Stimulated activated CD8-positive, alpha-beta memory T cell treated with anti-CD3 and anti-CD28 coated beads, Interleukin-15, amount 100 ng/mL, for 1 hour (primary cell): ENCODE data around the gene CFAP221.

Source experiments
- DNase-seq: peaks from one replicate; pipeline ENCODE4 v3.0.0-alpha.2; 2020; ENCODE audit warnings: low read depth

The CFAP221 gene

GRCh38 chr2:119645173-119645855 lies 101.1 kb downstream of the CFAP221 start:
- no peak for DNase-seq

- no peak for DNase-seq
These were observed 101.9 kb downstream of the CFAP221 start for GRCh38 chr2:119646149-119646548.

GRCh38 chr2:119647440-119648169 lies 103.4 kb downstream of the CFAP221 start:
- no peak for DNase-seq

GRCh38 chr2:119649364-119649917 lies 105.2 kb downstream of the CFAP221 start:
- no peak for DNase-seq

GRCh38 chr2:119650206-119650605 lies 106.0 kb downstream of the CFAP221 start:
- DNase-seq, result no peak

- DNase-seq, result no peak
These were observed 106.7 kb downstream of the CFAP221 start for GRCh38 chr2:119650846-119651370.

GRCh38 chr2:119657466-119658145 lies 113.4 kb downstream of the CFAP221 start:
- no peak for DNase-seq

- DNase-seq, result no peak
These were observed 115.5 kb downstream of the CFAP221 start for GRCh38 chr2:119659601-119660342.

- no peak for DNase-seq
These were observed 116.1 kb downstream of the CFAP221 start for GRCh38 chr2:119660343-119660658.

GRCh38 chr2:119662297-119662696 lies 118.0 kb downstream of the CFAP221 start:
- DNase-seq, result no peak

- DNase-seq, result no peak
These were observed 124.3 kb downstream of the CFAP221 start for GRCh38 chr2:119668546-119668945.

- no peak for DNase-seq
These were observed 126.8 kb downstream of the CFAP221 start for GRCh38 chr2:119671016-119671415.

- DNase-seq, result no peak
These were observed 127.5 kb downstream of the CFAP221 start for GRCh38 chr2:119671752-119672151.

- DNase-seq, result no peak
These were observed 128.1 kb downstream of the CFAP221 start for GRCh38 chr2:119672161-119672862.

- no peak for DNase-seq
These were observed 129.5 kb downstream of the CFAP221 start for GRCh38 chr2:119673796-119674195.

- DNase-seq, result no peak
These were observed 130.7 kb downstream of the CFAP221 start for GRCh38 chr2:119674711-119675500.

- DNase-seq, result no peak
These were observed 133.9 kb downstream of the CFAP221 start for GRCh38 chr2:119678021-119678656.

GRCh38 chr2:119679526-119679837 lies 135.2 kb downstream of the CFAP221 start:
- DNase-seq, result no peak

- DNase-seq, result no peak
These were observed 135.6 kb downstream of the CFAP221 start for GRCh38 chr2:119679846-119680245.
